Smooth muscle cell (in vitro differentiated cells): ENCODE results near the gene EHMT1. TPM values are rescaled to one million over a fixed set of nuclear protein-coding genes. Genes with fewer than 3 reads are reported as not detected.

Experiments
- DNase-seq: peaks from one replicate; lab custom pipeline; 2025; ENCODE audit not compliant: unreplicated experiment; lab: John Stamatoyannopoulos, UW
- H2AFZ ChIP-seq: fragments of 200-600 bp; sonication (generic); 2 replicates; pipeline ENCODE4 v1.6.0; 2016; ENCODE audit warnings: antibody characterized with exemption, low read depth, mild to moderate bottlenecking
- H3F3A ChIP-seq: fragments of 200-600 bp; sonication (generic); 2 replicates; pipeline ENCODE4 v1.6.0; 2017; ENCODE audit warnings: antibody characterized with exemption, low read depth
- H3K27ac ChIP-seq: fragments of 200-600 bp; sonication (generic); 2 replicates; pipeline ENCODE4 v1.5.1; 2016; ENCODE audit warnings: low read depth, mild to moderate bottlenecking
- H3K27me3 ChIP-seq: fragments of 200-600 bp; sonication (generic); 2 replicates; pipeline ENCODE4 v1.6.1; 2016; ENCODE audit warnings: low read depth, mild to moderate bottlenecking
- H3K36me3 ChIP-seq: fragments of 200-600 bp; sonication (generic); 2 replicates; pipeline ENCODE4 v1.5.1; 2016; ENCODE audit warnings: low read depth
- H3K4me1 ChIP-seq: fragments of 200-600 bp; sonication (generic); 2 replicates; pipeline ENCODE4 v1.5.1; 2016; ENCODE audit warnings: low read depth
- H3K4me2 ChIP-seq: fragments of 200-600 bp; sonication (generic); 2 replicates; pipeline ENCODE4 v1.6.0; 2016; ENCODE audit warnings: mild to moderate bottlenecking
- H3K4me3 ChIP-seq: fragments of 200-600 bp; sonication (generic); 2 replicates; pipeline ENCODE4 v1.5.1; 2016; ENCODE audit warnings: mild to moderate bottlenecking
- H3K79me2 ChIP-seq: fragments of 200-600 bp; sonication (generic); 2 replicates; pipeline ENCODE4 v1.6.0; 2016; ENCODE audit warnings: low read depth, mild to moderate bottlenecking
- H3K9ac ChIP-seq: fragments of 200-600 bp; sonication (generic); 2 replicates; pipeline ENCODE4 v1.6.0; 2016; ENCODE audit warnings: low read depth
- H3K9me3 ChIP-seq: fragments of 200-600 bp; sonication (generic); replicated peaks from 2 replicates; pipeline ENCODE4 v1.5.1; 2016; ENCODE audit warnings: low read depth
- H4K20me1 ChIP-seq: fragments of 200-600 bp; sonication (generic); 2 replicates; pipeline ENCODE4 v1.6.0; 2016; ENCODE audit warnings: low read depth
- CTCF ChIP-seq: fragments of 200-600 bp; sonication (generic); IDR thresholded peaks from 2 replicates; pipeline ENCODE4 v1.5.1; 2017; ENCODE audit warnings: borderline replicate concordance, mild to moderate bottlenecking, antibody characterized with exemption; ENCODE audit not compliant: insufficient read depth, poor library complexity, severe bottlenecking
- whole genome bisulfite sequencing: methylation state at CpG from one replicate; pipeline ENCODE4 v1.1.7; 2016; ENCODE audit warnings: low lambda C conversion rate; 5-methylcytosine and 5-hydroxymethylcytosine counted together
- polyA plus RNA-seq: library from polyadenylated mRNA; unstranded; fragments of >200 nt; fragmentation: Nextera tagmentation; extraction: Ambion mirVana; gene quantifications from 2 replicates; pipeline ENCODE4 v1.2.1, GENCODE V29; 2016
- total RNA-seq: library from RNA; depleted of rRNA; stranded (reverse); fragments of >200 nt; gene quantifications from 2 replicates; pipeline ENCODE4 v1.2.3, GENCODE V29; 2014

The EHMT1 gene
- total and polyA plus RNA-seq, 2 experiments from 2014 or later = 23.1 to 34.1 TPM

DNA sequence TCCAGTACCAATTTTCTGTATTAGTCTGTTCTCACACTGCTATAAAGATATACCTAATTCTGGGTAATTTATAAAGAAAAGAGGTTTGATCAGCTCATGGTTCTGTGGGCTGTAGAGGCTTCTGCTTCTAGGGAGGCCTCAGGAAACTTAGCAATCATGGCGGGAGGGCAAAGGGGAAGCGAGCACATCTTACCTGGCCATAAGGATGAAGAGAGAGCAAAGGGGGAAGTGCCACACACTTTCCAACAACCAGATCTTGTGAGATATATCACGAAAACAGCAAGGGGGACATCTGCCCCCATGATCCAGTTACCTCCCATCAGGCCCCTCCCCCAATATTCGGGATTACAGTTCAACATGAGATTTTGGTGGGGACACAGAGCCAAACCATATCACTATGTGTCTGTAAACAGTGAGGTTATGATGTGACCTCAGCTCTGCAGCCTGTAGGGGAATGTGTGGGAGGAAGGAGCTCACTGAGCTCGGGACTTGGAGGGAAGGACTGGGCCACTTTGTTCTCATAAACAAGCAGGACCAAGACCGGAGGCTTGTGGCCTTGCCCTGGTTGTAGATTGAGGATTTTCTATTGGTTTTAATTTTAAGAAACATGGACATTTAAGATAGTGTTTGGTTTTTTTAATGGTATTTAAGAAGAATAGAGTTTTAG, 85.2 kb downstream of the EHMT1 start:
- Histone ChIP-seq H3K27me3 (no peaks in the 10 kb centered on the region), H3K79me2 (peaks cover 97% of the 10 kb centered on the region), H3K4me2 (peak overlapping the region; percentile 44), H3K27ac (peak overlapping the region; percentile 29), H2AFZ (no peak overlapping the region), H3K36me3 (no peaks in the 10 kb centered on the region), H4K20me1 (peaks cover 92% of the 10 kb centered on the region), H3K9ac (no peak overlapping the region), H3F3A (no peaks in the 10 kb centered on the region), H3K4me1 (no peaks in the 10 kb centered on the region), H3K9me3 (no peaks in the 10 kb centered on the region), H3K4me3 (no peak overlapping the region)
- no peak for DNase-seq
- 76% methylated on average over 6 of the region's 6 CpGs for WGBS
- no peak for TF ChIP-seq CTCF

DNA sequence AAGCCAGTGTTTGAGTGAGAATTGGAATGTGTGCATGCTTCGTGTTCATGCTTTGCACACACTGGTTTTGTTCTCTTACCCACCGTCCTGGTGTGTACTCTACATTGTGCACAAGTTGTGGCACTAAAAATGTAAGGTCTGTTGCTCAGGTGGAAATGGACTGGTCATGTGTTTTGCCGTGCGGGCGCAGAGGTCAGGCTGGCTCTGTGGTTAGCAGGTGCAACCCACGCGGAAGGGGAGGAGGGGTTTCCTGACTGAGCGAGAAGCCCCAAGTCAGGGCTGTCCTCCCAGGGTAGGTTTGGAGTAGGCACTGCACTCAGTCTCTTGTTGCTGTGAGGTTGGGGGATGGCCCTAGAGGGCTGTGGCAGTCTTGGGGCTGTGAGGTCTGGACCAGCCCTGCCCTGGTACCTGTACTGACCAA, 86.6 kb downstream of the EHMT1 start:
- Histone ChIP-seq H3K27me3 (no peaks in the 10 kb centered on the region), H4K20me1 (peaks cover 92% of the 10 kb centered on the region), H3F3A (no peaks in the 10 kb centered on the region), H3K36me3 (no peaks in the 10 kb centered on the region), H3K4me2 (no peak overlapping the region), H3K4me3 (no peak overlapping the region), H3K9me3 (no peaks in the 10 kb centered on the region), H3K27ac (no peak overlapping the region), H2AFZ (no peak overlapping the region), H3K79me2 (peaks cover 97% of the 10 kb centered on the region), H3K4me1 (no peaks in the 10 kb centered on the region), H3K9ac (no peak overlapping the region)
- no peak for DNase-seq
- no peak for TF ChIP-seq CTCF
- 95% methylated on average over 8 of the region's 8 CpGs for WGBS

DNA sequence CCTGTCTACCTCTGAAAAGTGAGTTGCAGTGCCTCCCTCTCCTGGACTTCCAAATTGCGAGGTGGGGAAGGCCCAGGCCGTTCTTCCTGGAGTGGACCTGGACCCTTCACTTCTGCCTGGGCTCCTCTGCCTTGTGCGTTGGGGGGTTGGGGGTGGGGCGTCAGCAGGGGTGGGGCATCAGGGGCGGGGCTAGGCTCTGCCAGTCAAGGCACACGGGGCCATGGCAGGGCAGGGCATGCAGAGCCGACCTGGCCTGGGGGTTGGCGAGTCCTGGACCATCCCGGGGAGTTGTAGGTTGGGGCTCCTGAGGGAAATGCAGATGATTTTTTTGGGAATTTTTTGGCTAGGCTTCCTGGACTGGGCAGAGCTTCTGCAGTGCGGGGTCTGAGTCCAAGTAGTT, 87.1 kb downstream of the EHMT1 start:
- no peaks in the 10 kb centered on the region for H3K4me1 ChIP-seq
- H3F3A ChIP-seq = no peaks in the 10 kb centered on the region
- no peaks in the 10 kb centered on the region for H3K9me3 ChIP-seq
- DNase-seq = no peak
- no peak for TF ChIP-seq CTCF
- no peaks in the 10 kb centered on the region for H3K36me3 ChIP-seq
- WGBS = 83% methylated on average over 10 of the region's 10 CpGs
- H3K4me3 ChIP-seq = no peak overlapping the region
- no peak overlapping the region for H3K9ac ChIP-seq
- no peak overlapping the region for H3K4me2 ChIP-seq
- H4K20me1 ChIP-seq = peaks cover 92% of the 10 kb centered on the region
- no peak overlapping the region for H2AFZ ChIP-seq
- H3K27ac ChIP-seq = no peak overlapping the region
- no peaks in the 10 kb centered on the region for H3K27me3 ChIP-seq
- peaks cover 97% of the 10 kb centered on the region for H3K79me2 ChIP-seq

DNA sequence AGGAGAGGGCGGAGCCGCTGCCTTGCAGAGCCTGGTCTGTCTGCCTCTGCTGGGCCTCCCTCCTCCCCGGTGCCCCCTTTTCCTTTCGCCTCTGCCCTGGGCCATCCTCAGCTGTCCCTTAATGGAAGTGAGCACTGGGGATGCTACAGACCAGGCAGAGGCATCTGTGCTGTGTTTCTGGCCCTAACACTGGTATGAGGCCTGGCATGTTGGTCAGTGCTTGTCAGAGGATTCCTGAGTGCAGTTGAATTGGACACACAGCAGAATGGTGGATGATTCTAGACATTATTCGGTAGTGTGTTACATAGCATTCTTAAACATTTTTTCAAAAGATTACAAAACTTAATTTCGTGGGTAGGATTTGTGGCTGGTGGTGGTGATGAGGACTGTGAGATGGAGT, 88.6 kb downstream of the EHMT1 start:
- Histone ChIP-seq H4K20me1 (peaks cover 94% of the 10 kb centered on the region), H3K4me3 (no peak overlapping the region), H3K4me2 (no peak overlapping the region), H3K4me1 (no peaks in the 10 kb centered on the region), H3F3A (no peaks in the 10 kb centered on the region), H3K79me2 (peaks cover 85% of the 10 kb centered on the region), H3K9ac (no peak overlapping the region), H2AFZ (no peak overlapping the region), H3K9me3 (no peaks in the 10 kb centered on the region), H3K27me3 (no peaks in the 10 kb centered on the region), H3K36me3 (no peaks in the 10 kb centered on the region), H3K27ac (no peak overlapping the region)
- TF ChIP-seq CTCF = no peak
- DNase-seq = no peak
- WGBS = 88% methylated on average over 6 of the region's 6 CpGs
